ENCODE data around the gene C1orf52.

GRCh38 chr1:85295006-85295431, 35.6 kb upstream of the C1orf52 start:
- TF ChIP-seq CTCF (IDR thresholded peaks at IDR 0.05; ENCODE audit: low read depth, low read length, poor library complexity, severe bottlenecking) (no peak), EZH2phosphoT487 (IDR thresholded peaks at IDR 0.05; ENCODE audit: borderline replicate concordance, low read length) (no peak)
